SK-N-SH (cell line): ENCODE results near the gene SEC24D.

Experiments used
- GABPA ChIP-seq: IDR thresholded peaks from 2 replicates; pipeline ENCODE4 v1.4.0; 2012; ENCODE audit warnings: low read depth, mild to moderate bottlenecking
- NRF1 ChIP-seq: IDR thresholded peaks from 2 replicates; pipeline ENCODE4 v1.6.1; 2012; ENCODE audit warnings: low read depth, mild to moderate bottlenecking, low read length
- PBX3 ChIP-seq: IDR thresholded peaks from 2 replicates; pipeline ENCODE4; 2012
- RAD21 ChIP-seq: IDR thresholded peaks from 2 replicates; pipeline ENCODE4 v1.6.1; 2012; ENCODE audit warnings: mild to moderate bottlenecking, low read length
- RCOR1 ChIP-seq: fragments of 150-350 bp; IDR thresholded peaks from 2 replicates; pipeline ENCODE4 v1.6.1; 2017; ENCODE audit warnings: antibody characterized with exemption, low read length
- TAF1 ChIP-seq: IDR thresholded peaks from 2 replicates; pipeline ENCODE4 v1.6.1; 2012; ENCODE audit warnings: low read depth, mild to moderate bottlenecking, low read length, moderate library complexity, borderline replicate concordance
- TCF12 ChIP-seq: IDR thresholded peaks from 2 replicates; pipeline ENCODE4 v1.4.0; 2012
- TEAD4 ChIP-seq: IDR thresholded peaks from 2 replicates; pipeline ENCODE4 v1.4.0; 2012; ENCODE audit warnings: mild to moderate bottlenecking, borderline replicate concordance; ENCODE audit not compliant: insufficient read depth
- TF ChIP-seq, protein P1 (sequence below): IDR thresholded peaks from 2 replicates; pipeline ENCODE4 v1.6.1; 2012; ENCODE audit warnings: mild to moderate bottlenecking, low read depth, low read length, moderate library complexity
- TF ChIP-seq, protein P2 (sequence below): fragments of 200-600 bp; sonication (generic); IDR thresholded peaks from 2 replicates; pipeline ENCODE4 v1.6.1; 2017; ENCODE audit warnings: antibody characterized with exemption, mild to moderate bottlenecking, moderate library complexity
- TF ChIP-seq, protein P3 (sequence below): IDR thresholded peaks from 2 replicates; pipeline ENCODE4 v1.4.0; 2012; ENCODE audit warnings: low read depth

DNA sequence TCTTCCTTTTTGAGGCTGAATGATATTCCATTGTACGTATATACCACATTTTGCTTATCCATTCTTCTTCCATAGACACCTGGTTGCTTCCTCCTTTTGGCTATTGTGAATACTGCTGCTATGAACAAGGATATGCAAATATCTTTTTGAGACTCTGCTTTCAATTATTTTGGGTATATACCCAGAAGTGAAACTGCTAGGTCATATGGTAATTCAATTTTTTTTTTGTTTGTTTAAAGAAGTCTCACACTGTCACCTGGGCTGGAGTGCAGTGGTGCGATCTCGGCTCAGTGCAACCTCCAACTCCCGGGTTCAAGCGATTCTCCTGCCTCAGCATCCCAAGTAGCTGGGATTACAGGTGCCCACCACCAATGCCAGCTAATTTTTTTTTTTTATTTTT is 75.4 kb downstream of the SEC24D start:
- TF ChIP-seq, protein P1, sequence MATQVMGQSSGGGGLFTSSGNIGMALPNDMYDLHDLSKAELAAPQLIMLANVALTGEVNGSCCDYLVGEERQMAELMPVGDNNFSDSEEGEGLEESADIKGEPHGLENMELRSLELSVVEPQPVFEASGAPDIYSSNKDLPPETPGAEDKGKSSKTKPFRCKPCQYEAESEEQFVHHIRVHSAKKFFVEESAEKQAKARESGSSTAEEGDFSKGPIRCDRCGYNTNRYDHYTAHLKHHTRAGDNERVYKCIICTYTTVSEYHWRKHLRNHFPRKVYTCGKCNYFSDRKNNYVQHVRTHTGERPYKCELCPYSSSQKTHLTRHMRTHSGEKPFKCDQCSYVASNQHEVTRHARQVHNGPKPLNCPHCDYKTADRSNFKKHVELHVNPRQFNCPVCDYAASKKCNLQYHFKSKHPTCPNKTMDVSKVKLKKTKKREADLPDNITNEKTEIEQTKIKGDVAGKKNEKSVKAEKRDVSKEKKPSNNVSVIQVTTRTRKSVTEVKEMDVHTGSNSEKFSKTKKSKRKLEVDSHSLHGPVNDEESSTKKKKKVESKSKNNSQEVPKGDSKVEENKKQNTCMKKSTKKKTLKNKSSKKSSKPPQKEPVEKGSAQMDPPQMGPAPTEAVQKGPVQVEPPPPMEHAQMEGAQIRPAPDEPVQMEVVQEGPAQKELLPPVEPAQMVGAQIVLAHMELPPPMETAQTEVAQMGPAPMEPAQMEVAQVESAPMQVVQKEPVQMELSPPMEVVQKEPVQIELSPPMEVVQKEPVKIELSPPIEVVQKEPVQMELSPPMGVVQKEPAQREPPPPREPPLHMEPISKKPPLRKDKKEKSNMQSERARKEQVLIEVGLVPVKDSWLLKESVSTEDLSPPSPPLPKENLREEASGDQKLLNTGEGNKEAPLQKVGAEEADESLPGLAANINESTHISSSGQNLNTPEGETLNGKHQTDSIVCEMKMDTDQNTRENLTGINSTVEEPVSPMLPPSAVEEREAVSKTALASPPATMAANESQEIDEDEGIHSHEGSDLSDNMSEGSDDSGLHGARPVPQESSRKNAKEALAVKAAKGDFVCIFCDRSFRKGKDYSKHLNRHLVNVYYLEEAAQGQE: no peak
- TF ChIP-seq RAD21: no peak
- no peak for TF ChIP-seq TAF1
- TF ChIP-seq, protein P2, sequence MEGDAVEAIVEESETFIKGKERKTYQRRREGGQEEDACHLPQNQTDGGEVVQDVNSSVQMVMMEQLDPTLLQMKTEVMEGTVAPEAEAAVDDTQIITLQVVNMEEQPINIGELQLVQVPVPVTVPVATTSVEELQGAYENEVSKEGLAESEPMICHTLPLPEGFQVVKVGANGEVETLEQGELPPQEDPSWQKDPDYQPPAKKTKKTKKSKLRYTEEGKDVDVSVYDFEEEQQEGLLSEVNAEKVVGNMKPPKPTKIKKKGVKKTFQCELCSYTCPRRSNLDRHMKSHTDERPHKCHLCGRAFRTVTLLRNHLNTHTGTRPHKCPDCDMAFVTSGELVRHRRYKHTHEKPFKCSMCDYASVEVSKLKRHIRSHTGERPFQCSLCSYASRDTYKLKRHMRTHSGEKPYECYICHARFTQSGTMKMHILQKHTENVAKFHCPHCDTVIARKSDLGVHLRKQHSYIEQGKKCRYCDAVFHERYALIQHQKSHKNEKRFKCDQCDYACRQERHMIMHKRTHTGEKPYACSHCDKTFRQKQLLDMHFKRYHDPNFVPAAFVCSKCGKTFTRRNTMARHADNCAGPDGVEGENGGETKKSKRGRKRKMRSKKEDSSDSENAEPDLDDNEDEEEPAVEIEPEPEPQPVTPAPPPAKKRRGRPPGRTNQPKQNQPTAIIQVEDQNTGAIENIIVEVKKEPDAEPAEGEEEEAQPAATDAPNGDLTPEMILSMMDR: no peak
- TF ChIP-seq GABPA: no peak
- TF ChIP-seq PBX3: no peak
- no peak for TF ChIP-seq TCF12
- TF ChIP-seq RCOR1: no peak
- no peak for TF ChIP-seq NRF1
- no peak for TF ChIP-seq TEAD4
- TF ChIP-seq, protein P3, sequence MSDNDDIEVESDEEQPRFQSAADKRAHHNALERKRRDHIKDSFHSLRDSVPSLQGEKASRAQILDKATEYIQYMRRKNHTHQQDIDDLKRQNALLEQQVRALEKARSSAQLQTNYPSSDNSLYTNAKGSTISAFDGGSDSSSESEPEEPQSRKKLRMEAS: no peak
